ENCODE data around the gene EPHA1.

DNA sequence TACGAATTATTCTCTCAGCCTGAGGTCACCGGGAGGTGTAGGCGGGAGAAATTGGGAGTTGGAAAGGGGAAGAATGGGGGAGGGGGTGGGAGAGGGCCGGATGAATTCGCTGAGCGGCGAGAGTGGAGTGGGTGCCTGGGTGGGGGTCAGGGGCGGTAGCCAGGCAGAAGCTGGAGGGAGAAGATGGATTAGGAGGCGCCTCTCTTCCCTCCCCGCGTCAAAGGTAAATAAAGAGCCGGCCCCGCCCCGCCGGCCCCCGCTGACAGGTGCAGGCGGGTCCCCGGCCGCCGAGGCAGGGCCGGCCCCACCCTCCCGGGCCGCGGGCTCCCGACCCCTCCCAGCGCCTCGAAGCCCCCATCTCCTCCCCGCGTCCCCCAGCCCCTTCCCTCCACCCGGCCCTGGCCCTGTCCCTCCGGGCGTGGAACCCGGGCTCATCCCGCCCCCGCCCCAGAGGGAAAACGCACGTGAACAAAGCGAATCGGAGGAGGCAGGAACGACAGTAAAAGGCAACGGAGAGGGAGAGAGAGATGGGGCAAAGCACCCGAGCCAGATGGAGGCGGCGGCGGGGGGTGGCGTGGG lies 47.0 kb downstream of the EPHA1 start:
- TF ChIP-seq, protein P1, sequence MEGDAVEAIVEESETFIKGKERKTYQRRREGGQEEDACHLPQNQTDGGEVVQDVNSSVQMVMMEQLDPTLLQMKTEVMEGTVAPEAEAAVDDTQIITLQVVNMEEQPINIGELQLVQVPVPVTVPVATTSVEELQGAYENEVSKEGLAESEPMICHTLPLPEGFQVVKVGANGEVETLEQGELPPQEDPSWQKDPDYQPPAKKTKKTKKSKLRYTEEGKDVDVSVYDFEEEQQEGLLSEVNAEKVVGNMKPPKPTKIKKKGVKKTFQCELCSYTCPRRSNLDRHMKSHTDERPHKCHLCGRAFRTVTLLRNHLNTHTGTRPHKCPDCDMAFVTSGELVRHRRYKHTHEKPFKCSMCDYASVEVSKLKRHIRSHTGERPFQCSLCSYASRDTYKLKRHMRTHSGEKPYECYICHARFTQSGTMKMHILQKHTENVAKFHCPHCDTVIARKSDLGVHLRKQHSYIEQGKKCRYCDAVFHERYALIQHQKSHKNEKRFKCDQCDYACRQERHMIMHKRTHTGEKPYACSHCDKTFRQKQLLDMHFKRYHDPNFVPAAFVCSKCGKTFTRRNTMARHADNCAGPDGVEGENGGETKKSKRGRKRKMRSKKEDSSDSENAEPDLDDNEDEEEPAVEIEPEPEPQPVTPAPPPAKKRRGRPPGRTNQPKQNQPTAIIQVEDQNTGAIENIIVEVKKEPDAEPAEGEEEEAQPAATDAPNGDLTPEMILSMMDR (IDR thresholded peaks at IDR 0.05): no peak
- no peak for TF ChIP-seq POLR2A (IDR thresholded peaks at IDR 0.05)
